H9 (cell line): ENCODE results near the gene COL4A1. TPM values are rescaled to one million over a fixed set of nuclear protein-coding genes. Genes with fewer than 3 reads are reported as not detected.

Source experiments
- DNase-seq: peaks from one replicate; pipeline ENCODE4 v3.0.0-alpha.2; 2017
- H2AFZ ChIP-seq: one replicate; pipeline ENCODE4 v1.6.1; 2013; ENCODE audit warnings: mild to moderate bottlenecking, low read length, control low read depth, moderate library complexity
- H2AK5ac ChIP-seq: 2 replicates; pipeline ENCODE4 v1.6.1; 2013; ENCODE audit warnings: low read length, control low read depth, mixed read lengths; ENCODE audit not compliant: insufficient read length
- H2BK120ac ChIP-seq: one replicate; pipeline ENCODE4 v1.6.1; 2013; ENCODE audit warnings: low read depth, mild to moderate bottlenecking, low read length, control low read depth, inconsistent platforms; ENCODE audit not compliant: poor library complexity, severe bottlenecking
- H2BK12ac ChIP-seq: 2 replicates; pipeline ENCODE4 v1.6.1; 2013; ENCODE audit warnings: low read length, control low read depth, mixed read lengths, low read depth; ENCODE audit not compliant: insufficient read length
- H2BK15ac ChIP-seq: 2 replicates; pipeline ENCODE4 v1.6.1; 2013; ENCODE audit warnings: low read depth, low read length, control low read depth
- H2BK20ac ChIP-seq: one replicate; pipeline ENCODE4 v1.6.1; 2013; ENCODE audit warnings: low read depth, mild to moderate bottlenecking, low read length, control low read depth, inconsistent platforms; ENCODE audit not compliant: poor library complexity, severe bottlenecking
- H2BK5ac ChIP-seq: 2 replicates; pipeline ENCODE4 v1.6.1; 2013; ENCODE audit warnings: low read length, control low read depth, mixed read lengths; ENCODE audit not compliant: insufficient read length
- H3K14ac ChIP-seq: 2 replicates; pipeline ENCODE4 v1.6.1; 2013; ENCODE audit warnings: low read length, control low read depth; ENCODE audit not compliant: insufficient read depth
- H3K18ac ChIP-seq: 2 replicates; pipeline ENCODE4 v1.6.1; 2013; ENCODE audit warnings: low read depth, mild to moderate bottlenecking, mixed read lengths, low read length, control low read depth; ENCODE audit not compliant: insufficient read length
- H3K23ac ChIP-seq: 2 replicates; pipeline ENCODE4 v1.6.1; 2013; ENCODE audit warnings: low read length, control low read depth, mixed read lengths, low read depth; ENCODE audit not compliant: insufficient read length
- H3K23me2 ChIP-seq: 2 replicates; pipeline ENCODE4 v1.6.1; 2013; ENCODE audit warnings: low read depth, mild to moderate bottlenecking, mixed read lengths, low read length, control low read depth; ENCODE audit not compliant: insufficient read length, poor library complexity, severe bottlenecking
- H3K27ac ChIP-seq: 2 replicates; pipeline ENCODE4 v1.5.1; 2013; ENCODE audit warnings: low read length, control low read depth, mixed read lengths, low read depth; ENCODE audit not compliant: insufficient read length
- H3K27me3 ChIP-seq: 2 replicates; pipeline ENCODE4 v1.6.1; 2013; ENCODE audit warnings: low read length, control low read depth, inconsistent platforms; ENCODE audit not compliant: insufficient read depth
- H3K4ac ChIP-seq: 2 replicates; pipeline ENCODE4 v1.6.1; 2013; ENCODE audit warnings: low read depth, mild to moderate bottlenecking, control low read depth, inconsistent platforms, low read length, moderate library complexity
- H3K4me1 ChIP-seq: 2 replicates; pipeline ENCODE4 v1.6.1; 2013; ENCODE audit warnings: low read length, control low read depth, inconsistent platforms; ENCODE audit not compliant: insufficient read depth
- H3K4me2 ChIP-seq: 2 replicates; pipeline ENCODE4 v1.6.1; 2013; ENCODE audit warnings: low read length, control low read depth, mixed read lengths; ENCODE audit not compliant: insufficient read length, insufficient read depth
- H3K56ac ChIP-seq: 2 replicates; pipeline ENCODE4 v1.6.1; 2013; ENCODE audit warnings: low read depth, mild to moderate bottlenecking, mixed read lengths, low read length, control low read depth; ENCODE audit not compliant: insufficient read length
- H3K79me1 ChIP-seq: 2 replicates; pipeline ENCODE4 v1.6.1; 2013; ENCODE audit warnings: low read depth, mild to moderate bottlenecking, moderate library complexity, low read length, control low read depth, inconsistent platforms; ENCODE audit not compliant: insufficient read depth, poor library complexity, severe bottlenecking
- H3K79me2 ChIP-seq: 2 replicates; pipeline ENCODE4 v1.6.1; 2013; ENCODE audit warnings: low read length, control low read depth, inconsistent platforms; ENCODE audit not compliant: insufficient read depth
- H3K9ac ChIP-seq: 2 replicates; pipeline ENCODE4 v1.6.1; 2013; ENCODE audit warnings: low read length, control low read depth, mixed read lengths; ENCODE audit not compliant: insufficient read length; ENCODE audit errors: extremely low read depth
- H3K9me3 ChIP-seq: one replicate; pipeline ENCODE4 v1.6.1; 2013; ENCODE audit warnings: low read depth, low read length, inconsistent platforms; ENCODE audit not compliant: control insufficient read depth
- H3T11ph ChIP-seq: one replicate; pipeline ENCODE4 v1.6.1; 2013; ENCODE audit warnings: mild to moderate bottlenecking, low read length, control low read depth, inconsistent platforms
- H4K20me1 ChIP-seq: one replicate; pipeline ENCODE4 v1.6.1; 2013; ENCODE audit not compliant: control insufficient read depth, insufficient read length, insufficient read depth
- H4K5ac ChIP-seq: 2 replicates; pipeline ENCODE4 v1.6.1; 2013; ENCODE audit warnings: low read depth, mild to moderate bottlenecking, mixed read lengths, low read length, control low read depth; ENCODE audit not compliant: insufficient read length
- H4K8ac ChIP-seq: replicated peaks from 2 replicates; pipeline ENCODE4 v1.6.1; 2013; ENCODE audit warnings: low read length, control low read depth, mixed read lengths, low read depth; ENCODE audit not compliant: insufficient read length
- H4K91ac ChIP-seq: 2 replicates; pipeline ENCODE4 v1.6.1; 2013; ENCODE audit warnings: low read depth, mild to moderate bottlenecking, moderate library complexity, mixed read lengths, low read length, control low read depth; ENCODE audit not compliant: insufficient read length
- H3K27ac Mint-ChIP-seq, 3 experiments: 2 replicates in 2 of 3; 3 replicates in 1 of 3; pipeline ENCODE4 v1.8.0; 2020 to 2021; ENCODE audit warnings: mixed read lengths in 3 of 3, mild to moderate bottlenecking in 1 of 3, moderate library complexity in 1 of 3
- H3K27me3 Mint-ChIP-seq: 2 replicates; pipeline ENCODE4 v1.8.0; 2021; ENCODE audit warnings: low read depth, mild to moderate bottlenecking, moderate library complexity, mixed read lengths
- H3K36me3 Mint-ChIP-seq, 3 experiments: 2 replicates in 2 of 3; 3 replicates in 1 of 3; pipeline ENCODE4 v1.8.0; 2020 to 2021; ENCODE audit warnings: low read depth in 3 of 3, mixed read lengths in 3 of 3; ENCODE audit not compliant: insufficient read depth in 1 of 3
- H3K4me1 Mint-ChIP-seq, 2 experiments: 2 replicates each; pipeline ENCODE4 v1.8.0; 2020; ENCODE audit warnings: mixed read lengths in 2 of 2
- H3K4me3 Mint-ChIP-seq, 2 experiments: 2 replicates in 1 of 2; 3 replicates in 1 of 2; pipeline ENCODE4 v1.8.0; 2020 to 2021; ENCODE audit warnings: mild to moderate bottlenecking in 2 of 2, mixed read lengths in 2 of 2, moderate library complexity in 1 of 2
- H3K9me3 Mint-ChIP-seq, 2 experiments: 2 replicates in 1 of 2; 3 replicates in 1 of 2; pipeline ENCODE4 v1.8.0; 2020; ENCODE audit warnings: mild to moderate bottlenecking in 2 of 2, mixed read lengths in 2 of 2, moderate library complexity in 1 of 2
- WGBS: extraction: QIAGEN DNeasy Blood & Tissue Kit; methylation state at CpG from one replicate; pipeline ENCODE4 v1.1.7; 2013; ENCODE audit warnings: missing lambda C conversion rate, low lambda C conversion rate, mixed read lengths; ENCODE audit not compliant: insufficient read length; ENCODE audit errors: extremely low coverage; 5-methylcytosine and 5-hydroxymethylcytosine counted together
- total RNA-seq: library from RNA; stranded (reverse); gene quantifications from 2 replicates; pipeline ENCODE4 v1.2.1, GENCODE V29; 2021
- TF ChIP-seq, protein P1 (sequence below): fragments of 200-600 bp; sonication (generic); conservative IDR thresholded peaks from 3 replicates; pipeline ENCODE4 v1.8.0; 2021; ENCODE audit warnings: antibody characterized with exemption, mild to moderate bottlenecking

The COL4A1 gene
- total RNA-seq, 1 experiment from 2014 or later = 73.1 TPM

DNA sequence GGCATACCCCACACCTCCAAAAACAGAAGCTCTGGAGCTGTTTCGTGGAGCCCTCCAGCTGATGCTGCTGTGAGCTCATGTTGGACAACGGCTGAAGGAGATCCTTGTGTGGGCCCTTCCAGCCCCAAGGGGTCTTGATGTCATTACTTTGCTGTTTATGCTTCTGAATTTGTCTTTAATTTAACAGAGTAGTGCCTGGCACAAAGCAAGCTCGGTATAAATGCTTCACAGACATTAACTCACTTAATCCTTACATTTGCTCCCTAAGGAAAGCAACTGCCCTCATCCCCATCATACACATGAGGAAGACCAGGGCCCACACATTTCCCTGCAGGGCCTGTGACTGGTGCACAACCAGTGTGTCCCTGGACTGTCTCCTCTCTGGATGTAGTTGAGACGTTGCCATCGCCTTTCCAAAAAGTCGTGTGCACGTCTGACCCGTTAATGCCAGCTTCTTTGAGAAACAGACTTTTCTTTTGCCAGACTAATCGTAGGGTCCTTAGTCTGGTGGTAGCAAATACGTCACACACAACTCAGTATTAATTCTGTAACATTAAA lies 7.6 kb downstream of the COL4A1 start:
- Histone ChIP-seq H3K23ac (no peak overlapping the region), H2AFZ (no peak overlapping the region), H4K20me1 (no peaks in the 10 kb centered on the region), H3K18ac (no peak overlapping the region), H3K4ac (no peak overlapping the region), H3K4me1 (no peaks in the 10 kb centered on the region; the same call in 1 of the 2 replicates), H2BK120ac (no peak overlapping the region), H3K9ac (no peak overlapping the region), H3K79me2 (peaks cover 2% of the 10 kb centered on the region; the same call in 1 of the 2 replicates), H3T11ph (no peak overlapping the region), H3K23me2 (no peaks in the 10 kb centered on the region), H4K91ac (no peak overlapping the region), H3K27me3 (no peaks in the 10 kb centered on the region), H3K4me2 (no peak overlapping the region), H3K9me3 (no peaks in the 10 kb centered on the region), H4K5ac (no peak overlapping the region), H2BK12ac (no peak overlapping the region), H2AK5ac (no peak overlapping the region), H3K79me1 (no peaks in the 10 kb centered on the region), H4K8ac (no peak overlapping the region), H2BK20ac (no peak overlapping the region), H2BK5ac (no peak overlapping the region), H3K27ac (no peak overlapping the region), H2BK15ac (no peak overlapping the region), H3K14ac (no peak overlapping the region), H3K56ac (no peak overlapping the region)
- no peak overlapping the region for H3K27ac Mint-ChIP-seq
- no CpG with 5 or more reads among the region's 10 CpGs for WGBS
- DNase-seq = no peak
- H3K4me3 Mint-ChIP-seq = no peak overlapping the region
- TF ChIP-seq, protein P1, sequence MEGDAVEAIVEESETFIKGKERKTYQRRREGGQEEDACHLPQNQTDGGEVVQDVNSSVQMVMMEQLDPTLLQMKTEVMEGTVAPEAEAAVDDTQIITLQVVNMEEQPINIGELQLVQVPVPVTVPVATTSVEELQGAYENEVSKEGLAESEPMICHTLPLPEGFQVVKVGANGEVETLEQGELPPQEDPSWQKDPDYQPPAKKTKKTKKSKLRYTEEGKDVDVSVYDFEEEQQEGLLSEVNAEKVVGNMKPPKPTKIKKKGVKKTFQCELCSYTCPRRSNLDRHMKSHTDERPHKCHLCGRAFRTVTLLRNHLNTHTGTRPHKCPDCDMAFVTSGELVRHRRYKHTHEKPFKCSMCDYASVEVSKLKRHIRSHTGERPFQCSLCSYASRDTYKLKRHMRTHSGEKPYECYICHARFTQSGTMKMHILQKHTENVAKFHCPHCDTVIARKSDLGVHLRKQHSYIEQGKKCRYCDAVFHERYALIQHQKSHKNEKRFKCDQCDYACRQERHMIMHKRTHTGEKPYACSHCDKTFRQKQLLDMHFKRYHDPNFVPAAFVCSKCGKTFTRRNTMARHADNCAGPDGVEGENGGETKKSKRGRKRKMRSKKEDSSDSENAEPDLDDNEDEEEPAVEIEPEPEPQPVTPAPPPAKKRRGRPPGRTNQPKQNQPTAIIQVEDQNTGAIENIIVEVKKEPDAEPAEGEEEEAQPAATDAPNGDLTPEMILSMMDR = no peak
- peaks cover 31 to 38% of the 10 kb centered on the region in 2 experiments for H3K4me1 Mint-ChIP-seq
- H3K27me3 Mint-ChIP-seq = peaks cover 7% of the 10 kb centered on the region
- H3K36me3 Mint-ChIP-seq = peaks cover 0 to 2% (median 2%) of the 10 kb centered on the region in 3 experiments; a peak in 5 of 7 replicates
- H3K9me3 Mint-ChIP-seq = no peaks in the 10 kb centered on the region
